ENCODE measurements around the gene GUSB. TPM values are rescaled to one million over a fixed set of nuclear protein-coding genes. Genes with fewer than 3 reads are reported as not detected.
"Not testable (repeated sequence)": the region's sequence is repeated elsewhere in the genome, so short reads cannot be mapped to it uniquely, and the experiment has no call there.

Gene GUSB
- total RNA-seq, 1 experiment from 2014 or later, result 36.5 TPM

DNA sequence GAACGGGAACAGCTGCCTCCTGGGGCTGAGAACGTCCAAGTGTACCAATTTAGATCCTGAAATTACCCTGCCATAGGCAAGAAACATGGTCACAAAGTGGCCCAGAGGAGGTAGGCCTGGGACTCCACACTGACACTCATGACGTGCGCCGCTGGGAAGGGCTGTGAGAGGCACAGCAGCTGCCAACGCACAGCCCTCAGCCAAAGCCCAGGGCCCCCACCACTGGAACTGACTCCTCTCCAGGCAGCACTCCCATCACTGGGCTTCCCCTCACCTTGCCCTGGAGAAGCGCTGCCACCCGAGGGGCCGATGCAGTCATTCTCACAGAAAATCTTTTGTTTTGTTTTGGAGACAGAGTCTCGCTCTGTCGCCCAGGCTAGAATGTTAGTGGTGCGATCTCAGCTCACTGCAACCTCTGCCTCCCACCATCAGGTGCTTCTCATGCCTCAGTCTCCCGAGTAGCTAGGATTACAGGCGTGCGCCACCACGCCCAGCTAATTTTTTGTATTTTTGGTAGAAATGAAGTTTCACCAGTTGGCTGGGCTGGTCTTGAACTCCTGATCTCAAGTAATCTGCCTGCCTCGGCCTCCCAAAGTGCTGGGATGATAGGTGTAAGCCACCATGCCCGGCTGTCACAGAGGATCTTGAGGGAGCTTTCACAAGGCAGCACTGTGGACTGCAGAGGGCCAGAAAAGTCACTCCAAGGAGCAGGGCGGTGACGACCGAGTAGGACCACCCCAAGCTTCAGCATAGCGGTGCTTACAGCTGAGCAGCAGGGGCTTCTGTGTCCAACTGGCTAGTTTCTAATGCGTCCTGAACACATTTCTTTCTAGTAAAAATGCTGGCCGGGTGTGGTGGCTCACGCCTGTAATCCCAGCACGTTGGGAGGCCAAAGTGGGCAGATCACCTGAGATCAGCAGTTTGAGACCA is 13.5 kb downstream of the GUSB start:
- intact Hi-C loops (cut with micrococcal nuclease; ENCODE audit: unreplicated experiment), result no loop called here
- H3K4me3 Mint-ChIP-seq (ENCODE audit: low read depth, unreplicated experiment), result no peak overlapping the region
- CTCF ChIA-PET, result no interaction called here

DNA sequence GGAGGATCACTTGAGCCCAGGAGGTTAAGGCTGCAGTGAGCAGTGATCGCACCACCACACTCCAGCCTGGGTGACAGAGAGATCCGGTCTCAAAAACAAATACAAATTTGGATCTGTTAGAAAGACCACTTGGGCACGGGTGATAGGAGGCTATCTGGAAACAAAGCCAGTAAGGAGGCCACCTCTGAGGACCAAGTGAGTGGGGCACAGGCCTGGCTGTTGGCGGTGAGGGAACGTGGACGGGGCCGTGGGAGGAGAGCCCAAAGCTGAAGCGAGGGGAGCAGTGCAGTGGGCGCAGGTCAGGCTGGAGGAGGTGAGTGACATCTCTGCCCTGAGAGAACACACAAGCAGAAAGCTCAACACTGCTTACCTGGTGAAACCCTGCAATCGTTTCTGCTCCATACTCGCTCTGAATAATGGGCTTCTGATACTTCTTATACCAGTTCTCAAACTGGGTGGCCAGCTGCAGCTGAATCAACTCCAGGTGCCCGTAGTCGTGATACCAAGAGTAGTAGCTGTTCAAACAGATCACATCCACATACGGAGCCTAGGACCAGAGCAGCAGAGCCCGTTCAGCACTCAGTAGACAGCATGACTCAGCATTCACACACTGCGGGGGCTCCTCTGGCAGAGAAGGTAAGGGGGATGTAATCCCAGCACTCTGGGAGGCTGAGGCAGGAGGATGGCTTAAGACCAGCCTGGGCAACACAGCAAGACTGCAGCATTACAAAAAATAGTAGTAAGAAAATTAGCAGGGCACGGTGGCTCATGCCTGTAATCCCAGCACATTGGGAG is 14.5 kb downstream of the GUSB start:
- BruUV-seq (replicated peaks), result no TSS peak
- no peak overlapping the region for H3K27ac Mint-ChIP-seq (ENCODE audit: unreplicated experiment)
- no peak overlapping the region for H3K4me3 Mint-ChIP-seq (ENCODE audit: low read depth, unreplicated experiment)
- no peaks in the 10 kb centered on the region for H3K27me3 Mint-ChIP-seq (ENCODE audit: unreplicated experiment)
- H3K36me3 Mint-ChIP-seq (ENCODE audit: insufficient read depth, unreplicated experiment), result peaks cover 20% of the 10 kb centered on the region
- intact Hi-C loops (cut with micrococcal nuclease; ENCODE audit: unreplicated experiment), result no loop called here
- TF ChIP-seq, protein P1, sequence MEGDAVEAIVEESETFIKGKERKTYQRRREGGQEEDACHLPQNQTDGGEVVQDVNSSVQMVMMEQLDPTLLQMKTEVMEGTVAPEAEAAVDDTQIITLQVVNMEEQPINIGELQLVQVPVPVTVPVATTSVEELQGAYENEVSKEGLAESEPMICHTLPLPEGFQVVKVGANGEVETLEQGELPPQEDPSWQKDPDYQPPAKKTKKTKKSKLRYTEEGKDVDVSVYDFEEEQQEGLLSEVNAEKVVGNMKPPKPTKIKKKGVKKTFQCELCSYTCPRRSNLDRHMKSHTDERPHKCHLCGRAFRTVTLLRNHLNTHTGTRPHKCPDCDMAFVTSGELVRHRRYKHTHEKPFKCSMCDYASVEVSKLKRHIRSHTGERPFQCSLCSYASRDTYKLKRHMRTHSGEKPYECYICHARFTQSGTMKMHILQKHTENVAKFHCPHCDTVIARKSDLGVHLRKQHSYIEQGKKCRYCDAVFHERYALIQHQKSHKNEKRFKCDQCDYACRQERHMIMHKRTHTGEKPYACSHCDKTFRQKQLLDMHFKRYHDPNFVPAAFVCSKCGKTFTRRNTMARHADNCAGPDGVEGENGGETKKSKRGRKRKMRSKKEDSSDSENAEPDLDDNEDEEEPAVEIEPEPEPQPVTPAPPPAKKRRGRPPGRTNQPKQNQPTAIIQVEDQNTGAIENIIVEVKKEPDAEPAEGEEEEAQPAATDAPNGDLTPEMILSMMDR (IDR thresholded peaks at IDR 0.05; ENCODE audit: unreplicated experiment), result no peak
- DNase-seq, result no peak
- H3K9me3 Mint-ChIP-seq (ENCODE audit: low read depth, unreplicated experiment), result no peaks in the 10 kb centered on the region
- CTCF ChIA-PET, result no interaction called here
- no peaks in the 10 kb centered on the region for H3K4me1 Mint-ChIP-seq (ENCODE audit: low read depth, unreplicated experiment)

More for the DNA sequence above, 13.5 kb downstream of the GUSB start:
- no TSS peak for BruUV-seq (replicated peaks)
- H3K4me1 Mint-ChIP-seq (ENCODE audit: low read depth, unreplicated experiment), result no peaks in the 10 kb centered on the region
- no peaks in the 10 kb centered on the region for H3K9me3 Mint-ChIP-seq (ENCODE audit: low read depth, unreplicated experiment)
- H3K36me3 Mint-ChIP-seq (ENCODE audit: insufficient read depth, unreplicated experiment), result peaks cover 20% of the 10 kb centered on the region
- H3K27me3 Mint-ChIP-seq (ENCODE audit: unreplicated experiment), result no peaks in the 10 kb centered on the region
- DNase-seq, result no peak
- H3K27ac Mint-ChIP-seq (ENCODE audit: unreplicated experiment), result no peak overlapping the region
- TF ChIP-seq, protein P1 (IDR thresholded peaks at IDR 0.05; ENCODE audit: unreplicated experiment), result no peak

DNA sequence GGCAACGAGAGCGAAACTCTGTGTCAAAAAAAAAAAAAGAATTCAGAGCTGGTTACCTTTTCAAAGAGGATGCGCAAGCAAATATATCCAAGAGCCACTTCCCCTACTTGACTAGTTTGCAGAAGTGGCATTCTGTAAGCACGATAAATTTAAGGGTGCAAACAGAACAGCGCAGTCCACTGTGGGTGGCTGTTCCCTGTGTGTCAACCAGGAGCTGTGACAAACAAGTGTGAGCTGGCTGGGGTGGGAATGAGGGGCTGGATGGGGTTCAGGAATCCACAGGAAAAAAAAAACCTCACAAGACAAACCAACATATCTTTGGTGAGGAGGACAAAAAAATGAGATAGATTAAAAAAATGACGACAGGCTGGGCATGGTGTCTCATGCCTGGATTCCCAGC is 15.9 kb downstream of the GUSB start:
- TF ChIP-seq, protein P1 (IDR thresholded peaks at IDR 0.05; ENCODE audit: unreplicated experiment), result no peak
- Mint-ChIP-seq H3K36me3 (ENCODE audit: insufficient read depth, unreplicated experiment) (peaks cover 16% of the 10 kb centered on the region), H3K4me1 (ENCODE audit: low read depth, unreplicated experiment) (no peaks in the 10 kb centered on the region), H3K9me3 (ENCODE audit: low read depth, unreplicated experiment) (no peaks in the 10 kb centered on the region), H3K27me3 (ENCODE audit: unreplicated experiment) (no peaks in the 10 kb centered on the region), H3K27ac (ENCODE audit: unreplicated experiment) (no peak overlapping the region), H3K4me3 (ENCODE audit: low read depth, unreplicated experiment) (no peak overlapping the region)
- CTCF ChIA-PET, result no interaction called here
- intact Hi-C loops (cut with micrococcal nuclease; ENCODE audit: unreplicated experiment), result no loop called here
- no peak for DNase-seq
- BruUV-seq (replicated peaks), result no TSS peak

DNA sequence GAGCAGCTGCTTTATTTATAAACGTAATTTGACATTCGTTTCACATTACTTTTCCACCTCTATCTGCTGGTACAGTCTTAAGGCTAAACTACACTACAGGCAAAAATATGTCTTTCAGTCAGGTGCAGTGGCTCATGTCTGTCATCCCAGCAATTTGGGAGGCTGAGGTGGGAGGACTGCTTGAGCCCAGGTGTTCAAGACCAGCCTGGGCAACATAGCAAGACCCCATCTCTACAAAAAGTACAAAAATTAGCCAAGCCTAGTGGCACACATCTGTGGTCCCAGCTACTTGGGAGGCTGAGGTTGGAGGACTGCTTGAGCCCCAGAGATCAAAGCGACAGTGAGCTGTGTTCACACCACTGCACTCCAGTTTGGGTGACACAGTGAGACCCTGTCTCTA is 17.3 kb downstream of the GUSB start:
- CTCF ChIA-PET; H3K4me1 Mint-ChIP-seq (ENCODE audit: low read depth, unreplicated experiment); H3K4me3 Mint-ChIP-seq (ENCODE audit: low read depth, unreplicated experiment); intact Hi-C loops (cut with micrococcal nuclease; ENCODE audit: unreplicated experiment); H3K27ac Mint-ChIP-seq (ENCODE audit: unreplicated experiment); DNase-seq; H3K9me3 Mint-ChIP-seq (ENCODE audit: low read depth, unreplicated experiment); BruUV-seq (replicated peaks); H3K27me3 Mint-ChIP-seq (ENCODE audit: unreplicated experiment): not testable (repeated sequence)
- H3K36me3 Mint-ChIP-seq (ENCODE audit: insufficient read depth, unreplicated experiment), result peaks cover 19% of the 10 kb centered on the region
